IgD-negative memory B cell (primary cell): ENCODE data around the gene ZBTB7C. TPM values are rescaled to one million over a fixed set of nuclear protein-coding genes. Genes with fewer than 3 reads are reported as not detected.

Experiments used
- H3K27ac Mint-ChIP-seq, 3 donors: one replicate each; pipeline ENCODE4 v1.8.0; 2020 to 2022; ENCODE audit warnings: mild to moderate bottlenecking in 3 of 3, mixed read lengths in 3 of 3, moderate library complexity in 1 of 3
- H3K27me3 Mint-ChIP-seq: one replicate; pipeline ENCODE4 v1.8.0; 2021; ENCODE audit warnings: mixed read lengths
- H3K36me3 Mint-ChIP-seq: one replicate; pipeline ENCODE4 v1.8.0; 2020; ENCODE audit warnings: mild to moderate bottlenecking, mixed read lengths
- H3K4me1 Mint-ChIP-seq, 3 donors: one replicate each; pipeline ENCODE4 v1.8.0; 2020 to 2022; ENCODE audit warnings: mixed read lengths in 3 of 3, mild to moderate bottlenecking in 1 of 3
- H3K4me3 Mint-ChIP-seq, 4 donors: one replicate each; pipeline ENCODE4 v1.8.0; 2020 to 2022; ENCODE audit warnings: mild to moderate bottlenecking in 4 of 4, mixed read lengths in 4 of 4, moderate library complexity in 3 of 4
- H3K9me3 Mint-ChIP-seq, 3 donors: one replicate each; pipeline ENCODE4 v1.8.0; 2020 to 2021; ENCODE audit warnings: mixed read lengths in 3 of 3, mild to moderate bottlenecking in 1 of 3
- polyA plus RNA-seq: library from polyadenylated mRNA; unstranded; fragments of 300-500 nt; fragmentation: Illumina TruSeq; gene quantifications from one replicate; pipeline ENCODE4 v1.2.3, GENCODE V29; 2021

ZBTB7C gene
- polyA plus RNA-seq, 1 donor from 2014 or later: not detected

DNA sequence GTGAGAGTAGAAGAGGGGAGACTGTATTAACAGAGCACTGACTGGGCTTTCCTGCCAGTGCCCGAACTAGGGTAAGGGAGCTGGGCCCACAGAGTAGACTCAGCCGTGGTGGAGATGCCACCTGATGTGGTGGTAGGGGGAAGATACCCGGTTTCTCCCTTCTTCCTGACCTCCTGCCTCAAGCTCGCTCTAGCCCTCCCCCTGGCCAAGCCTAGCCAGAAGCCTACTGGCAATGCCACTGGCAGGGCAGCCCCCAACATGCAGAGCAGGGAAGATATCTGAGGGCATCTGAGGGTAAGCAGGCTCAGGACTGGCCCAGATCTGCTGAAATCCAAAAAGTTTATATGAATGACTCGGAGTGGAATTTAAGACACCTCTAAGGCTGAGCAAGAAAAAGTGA, 316.1 kb downstream of the ZBTB7C start:
- Mint-ChIP-seq H3K36me3 (peaks cover 2% of the 10 kb centered on the region), H3K9me3 (peaks cover 0 to 4% (median 0%) of the 10 kb centered on the region in 3 donors), H3K27ac (no peak overlapping the region), H3K4me3 (no peak overlapping the region), H3K27me3 (peaks cover 5% of the 10 kb centered on the region), H3K4me1 (no peaks in the 10 kb centered on the region)

- Mint-ChIP-seq H3K4me3 (no peak overlapping the region), H3K27me3 (peaks cover 5% of the 10 kb centered on the region), H3K36me3 (peaks cover 2% of the 10 kb centered on the region), H3K9me3 (peaks cover 0 to 3% (median 0%) of the 10 kb centered on the region in 3 donors), H3K27ac (no peak overlapping the region), H3K4me1 (no peaks in the 10 kb centered on the region)
Measured at GRCh38 chr18:48091869-48092497, 317.2 kb downstream of the ZBTB7C start.

DNA sequence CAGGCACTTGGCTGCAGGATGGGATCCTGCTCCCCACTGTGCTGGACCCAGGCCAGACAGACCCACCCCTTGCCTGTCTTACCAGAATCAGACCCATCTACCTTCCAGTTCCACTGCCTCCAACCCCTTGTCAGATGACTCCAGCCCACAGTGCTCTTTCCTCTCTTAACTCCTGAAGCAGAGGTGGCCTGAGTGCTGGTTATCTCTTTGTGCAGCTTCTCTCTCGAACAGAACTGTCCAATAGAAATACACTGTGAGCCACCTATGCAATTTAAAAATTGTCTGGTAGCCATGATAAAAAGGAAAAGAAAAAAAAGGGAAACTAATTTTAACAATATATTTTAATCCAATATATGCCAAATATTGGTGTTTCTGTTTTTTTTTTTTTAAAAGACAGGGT, 318.5 kb downstream of the ZBTB7C start:
- H3K36me3 Mint-ChIP-seq: peaks cover 2% of the 10 kb centered on the region

GRCh38 chr18:48090021-48090420, 319.2 kb downstream of the ZBTB7C start:
- peaks cover 4% of the 10 kb centered on the region for H3K27me3 Mint-ChIP-seq
- H3K4me1 Mint-ChIP-seq: peaks cover 0 to 1% (median 0%) of the 10 kb centered on the region in 3 donors
- H3K27ac Mint-ChIP-seq: no peak overlapping the region
- H3K4me3 Mint-ChIP-seq: no peak overlapping the region
- H3K36me3 Mint-ChIP-seq: peaks cover 2% of the 10 kb centered on the region
- peaks cover 0 to 3% (median 0%) of the 10 kb centered on the region in 3 donors for H3K9me3 Mint-ChIP-seq

More for the DNA sequence above, 318.5 kb downstream of the ZBTB7C start:
- Mint-ChIP-seq H3K27ac (no peak overlapping the region), H3K4me3 (no peak overlapping the region), H3K4me1 (peaks cover 0 to 1% (median 0%) of the 10 kb centered on the region in 3 donors), H3K27me3 (peaks cover 5% of the 10 kb centered on the region), H3K9me3 (peaks cover 0 to 3% (median 0%) of the 10 kb centered on the region in 3 donors)

DNA sequence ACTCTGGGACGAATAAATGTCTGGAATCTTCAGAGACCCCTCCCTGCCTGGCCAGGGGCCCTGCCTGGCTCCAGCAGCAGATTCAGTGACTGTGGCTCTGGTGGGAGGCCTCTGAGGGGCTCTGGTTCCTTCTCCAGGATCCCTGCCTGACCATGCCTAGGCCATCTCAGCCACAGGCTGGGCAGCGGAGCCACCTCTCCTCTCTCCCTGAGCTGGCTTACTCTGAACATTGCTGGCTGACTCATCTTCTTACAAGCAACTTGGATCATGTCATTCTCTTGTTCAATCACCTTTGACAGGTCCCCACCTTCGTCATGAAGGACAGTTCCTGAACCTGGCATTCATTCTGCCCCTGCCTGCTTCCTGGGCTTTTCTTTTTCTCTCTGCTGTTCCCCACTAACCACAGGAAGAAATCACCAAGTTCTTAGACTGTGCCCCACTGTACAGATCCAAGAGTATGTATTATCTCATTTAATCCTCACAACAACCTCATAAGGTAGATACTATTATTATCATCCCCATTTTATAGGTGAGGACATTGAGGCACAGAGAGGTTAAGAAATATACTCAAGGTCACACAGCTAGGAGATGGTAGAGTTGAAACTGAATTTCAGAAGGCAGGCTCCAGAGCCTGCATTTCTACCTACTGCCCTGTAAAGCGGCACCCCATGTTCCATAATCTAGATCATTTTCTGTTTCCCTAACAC, 323.2 kb downstream of the ZBTB7C start:
- Mint-ChIP-seq H3K36me3 (peaks cover 2% of the 10 kb centered on the region), H3K9me3 (peaks cover 0 to 3% (median 0%) of the 10 kb centered on the region in 3 donors), H3K4me1 (peaks cover 0 to 1% (median 0%) of the 10 kb centered on the region in 3 donors), H3K27ac (no peak overlapping the region), H3K27me3 (peaks cover 3% of the 10 kb centered on the region), H3K4me3 (no peak overlapping the region)

GRCh38 chr18:48084858-48085257, 324.3 kb downstream of the ZBTB7C start:
- Mint-ChIP-seq H3K4me1 (peaks cover 0 to 1% (median 0%) of the 10 kb centered on the region in 3 donors), H3K27ac (no peak overlapping the region), H3K27me3 (peaks cover 3% of the 10 kb centered on the region), H3K36me3 (peaks cover 2% of the 10 kb centered on the region), H3K9me3 (peaks cover 0 to 3% (median 0%) of the 10 kb centered on the region in 3 donors), H3K4me3 (no peak overlapping the region)

DNA sequence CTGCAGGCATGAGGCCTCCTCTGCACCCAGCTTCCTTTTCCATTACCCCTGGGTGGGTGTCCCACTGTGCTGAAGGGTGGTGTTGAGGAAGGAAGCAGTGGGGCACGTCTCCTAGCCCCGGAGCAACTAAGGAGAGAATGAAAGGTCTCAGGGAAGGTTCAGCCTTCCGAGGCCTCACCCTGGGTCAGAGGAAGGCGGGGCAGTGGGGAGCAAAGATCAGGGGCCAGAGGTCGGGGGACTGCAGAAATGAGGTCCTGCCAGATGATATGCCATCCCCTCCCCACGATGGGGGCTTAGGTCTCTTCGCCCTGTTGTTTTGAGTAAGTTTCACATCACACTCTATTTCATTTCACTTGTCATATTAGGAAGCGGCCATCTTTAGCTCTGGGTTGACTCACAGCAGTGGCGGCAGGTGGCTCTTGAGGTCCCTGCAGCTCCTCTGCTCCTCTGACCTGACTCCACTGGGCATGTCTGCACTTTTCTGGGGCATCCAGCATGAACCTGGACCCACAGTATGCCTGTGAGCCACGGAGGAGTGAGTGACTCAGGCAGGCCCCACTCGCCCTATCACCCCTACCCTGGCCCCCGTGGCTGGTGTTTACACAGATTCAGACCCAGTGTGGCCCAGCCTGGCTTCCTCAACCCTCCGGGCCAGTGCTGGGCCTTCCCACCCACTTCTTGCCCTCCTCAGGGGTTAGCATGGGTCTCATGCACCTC, 325.0 kb downstream of the ZBTB7C start:
- H3K4me3 Mint-ChIP-seq: no peak overlapping the region
- no peak overlapping the region for H3K27ac Mint-ChIP-seq
- peaks cover 0 to 1% (median 0%) of the 10 kb centered on the region in 3 donors for H3K4me1 Mint-ChIP-seq
- H3K27me3 Mint-ChIP-seq: peaks cover 3% of the 10 kb centered on the region
- peaks cover 2% of the 10 kb centered on the region for H3K36me3 Mint-ChIP-seq
- H3K9me3 Mint-ChIP-seq: peaks cover 0 to 3% (median 0%) of the 10 kb centered on the region in 3 donors

GRCh38 chr18:48080546-48080945, 328.6 kb downstream of the ZBTB7C start:
- H3K27me3 Mint-ChIP-seq: peaks cover 7% of the 10 kb centered on the region
- H3K4me1 Mint-ChIP-seq: no peaks in the 10 kb centered on the region
- peaks cover 5% of the 10 kb centered on the region for H3K36me3 Mint-ChIP-seq
- H3K9me3 Mint-ChIP-seq: no peaks in the 10 kb centered on the region
- H3K4me3 Mint-ChIP-seq: peak overlapping the region in 1 of 4 donors; percentile 34
- no peak overlapping the region for H3K27ac Mint-ChIP-seq

DNA sequence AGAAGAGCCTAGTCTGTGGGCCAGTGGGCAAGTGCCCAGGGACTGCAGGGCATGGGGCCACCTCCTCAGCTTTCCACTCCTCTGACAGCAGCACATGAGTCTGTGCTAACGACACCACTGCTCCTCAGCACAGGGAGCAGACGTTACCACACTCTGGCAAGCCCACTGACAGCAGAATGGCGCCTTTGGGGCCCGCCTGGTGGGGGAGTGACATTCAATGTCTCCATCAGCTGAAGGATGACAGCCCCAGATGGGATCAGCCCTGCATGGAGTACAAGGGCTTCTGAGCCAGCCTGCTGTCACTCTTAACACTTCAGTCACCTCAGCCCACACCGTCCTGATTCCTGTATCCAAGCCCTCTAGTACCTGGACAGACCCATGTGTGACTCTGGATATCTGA, 329.3 kb downstream of the ZBTB7C start:
- Mint-ChIP-seq H3K9me3 (no peaks in the 10 kb centered on the region), H3K27me3 (peaks cover 6% of the 10 kb centered on the region), H3K4me3 (no peak overlapping the region), H3K36me3 (peaks cover 5% of the 10 kb centered on the region), H3K4me1 (no peaks in the 10 kb centered on the region), H3K27ac (no peak overlapping the region)

DNA sequence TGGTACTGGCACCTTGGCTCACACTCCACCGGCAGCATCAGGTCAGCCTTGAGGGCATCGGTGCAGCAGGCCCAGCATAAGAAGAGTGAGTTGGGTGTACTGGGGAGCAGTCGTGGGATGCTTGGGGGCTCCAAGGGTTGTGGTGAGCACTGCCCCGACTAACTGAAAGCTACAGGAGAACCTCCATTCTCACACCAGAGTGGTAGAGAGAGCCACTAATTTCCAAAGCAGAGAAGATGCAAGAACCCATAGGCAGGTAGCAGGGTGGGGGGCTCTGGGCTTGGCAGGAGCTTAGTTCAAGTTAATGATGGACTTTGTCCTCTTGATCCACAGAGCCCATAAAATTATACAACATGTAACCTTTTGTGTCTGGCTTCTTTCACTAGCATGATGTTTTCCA, 330.7 kb downstream of the ZBTB7C start:
- H3K36me3 Mint-ChIP-seq: peaks cover 5% of the 10 kb centered on the region
- peaks cover 4% of the 10 kb centered on the region for H3K27me3 Mint-ChIP-seq
- no peaks in the 10 kb centered on the region for H3K4me1 Mint-ChIP-seq
- no peak overlapping the region for H3K27ac Mint-ChIP-seq
- no peak overlapping the region for H3K4me3 Mint-ChIP-seq
- H3K9me3 Mint-ChIP-seq: peaks cover 0 to 1% (median 0%) of the 10 kb centered on the region in 3 donors

DNA sequence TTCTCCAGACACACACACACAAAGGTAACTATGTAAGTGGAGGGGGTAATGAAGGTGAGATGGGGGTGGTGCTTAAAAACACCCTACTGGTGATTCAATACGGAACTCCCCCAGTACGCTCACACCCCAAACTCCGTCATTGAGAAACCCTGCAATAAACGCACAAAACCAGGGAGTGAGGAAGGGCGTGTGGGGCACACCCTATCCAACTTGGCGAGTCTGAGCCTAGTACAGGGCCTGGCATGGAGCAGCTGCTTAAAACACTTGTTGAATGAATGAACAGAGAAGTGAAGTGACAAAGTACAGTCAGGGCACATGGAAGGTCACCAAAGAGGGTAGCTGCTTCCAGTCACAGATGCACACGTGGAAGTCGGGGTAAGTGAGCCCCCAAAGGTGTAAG, 331.9 kb downstream of the ZBTB7C start:
- Mint-ChIP-seq H3K9me3 (peaks cover 0 to 1% (median 0%) of the 10 kb centered on the region in 3 donors), H3K4me1 (no peaks in the 10 kb centered on the region)

GRCh38 chr18:48076461-48076860, 332.7 kb downstream of the ZBTB7C start:
- Mint-ChIP-seq H3K9me3 (peaks cover 0 to 1% (median 0%) of the 10 kb centered on the region in 3 donors), H3K27me3 (peaks cover 7% of the 10 kb centered on the region), H3K36me3 (peaks cover 5% of the 10 kb centered on the region), H3K4me3 (no peak overlapping the region), H3K27ac (peak overlapping the region in 1 of 3 donors; percentile 35), H3K4me1 (no peaks in the 10 kb centered on the region)

More for the DNA sequence above, 331.9 kb downstream of the ZBTB7C start:
- H3K4me3 Mint-ChIP-seq: no peak overlapping the region
- H3K27me3 Mint-ChIP-seq: peaks cover 6% of the 10 kb centered on the region
- no peak overlapping the region for H3K27ac Mint-ChIP-seq
- H3K36me3 Mint-ChIP-seq: peaks cover 5% of the 10 kb centered on the region

GRCh38 chr18:48075707-48076093, 333.5 kb downstream of the ZBTB7C start:
- H3K9me3 Mint-ChIP-seq: peaks cover 0 to 1% (median 0%) of the 10 kb centered on the region in 3 donors
- H3K27me3 Mint-ChIP-seq: peaks cover 7% of the 10 kb centered on the region

DNA sequence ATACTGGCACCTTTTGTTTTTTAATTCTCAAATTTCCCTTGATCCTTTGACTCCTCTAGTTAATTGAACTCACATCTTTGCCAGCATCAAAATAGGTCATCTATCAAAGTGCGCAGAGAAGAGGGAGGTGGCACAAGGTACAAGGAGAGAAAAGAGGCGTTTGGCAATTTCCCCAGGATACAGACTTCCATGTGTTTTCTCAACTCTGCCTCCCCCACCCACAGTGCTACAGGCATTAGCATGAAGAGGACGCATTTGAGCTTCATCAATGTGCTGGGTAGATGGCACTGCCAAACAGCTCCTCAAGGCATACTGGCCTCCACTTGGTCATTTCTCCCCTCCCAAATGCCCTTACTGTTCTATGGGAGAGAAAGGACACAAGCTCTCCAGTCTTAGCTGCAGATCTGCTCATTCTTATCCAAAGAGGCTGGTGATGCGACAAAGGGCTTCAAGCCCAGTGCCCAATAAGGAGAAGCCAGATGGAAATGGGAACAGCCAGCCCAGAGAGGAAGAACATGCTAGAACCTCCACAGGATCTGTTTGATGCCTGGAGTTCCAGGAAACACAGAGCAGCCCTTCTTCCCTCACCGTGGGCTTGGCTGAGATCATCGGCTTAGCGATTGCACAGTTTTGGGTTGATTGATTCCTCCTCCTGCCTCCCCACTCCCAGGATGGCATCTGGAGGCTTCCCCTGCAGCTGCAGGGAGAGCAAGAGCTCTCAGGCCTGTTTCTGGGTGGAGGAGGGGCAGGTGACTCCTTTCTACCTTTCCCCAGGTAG, 334.1 kb downstream of the ZBTB7C start:
- peaks cover 3% of the 10 kb centered on the region for H3K36me3 Mint-ChIP-seq

More at GRCh38 chr18:48075707-48076093, 333.5 kb downstream of the ZBTB7C start:
- Mint-ChIP-seq H3K4me3 (no peak overlapping the region), H3K36me3 (peaks cover 3% of the 10 kb centered on the region), H3K4me1 (no peaks in the 10 kb centered on the region), H3K27ac (no peak overlapping the region)

More for the DNA sequence above, 334.1 kb downstream of the ZBTB7C start:
- Mint-ChIP-seq H3K27me3 (peaks cover 7% of the 10 kb centered on the region), H3K4me3 (no peak overlapping the region), H3K9me3 (peaks cover 0 to 1% (median 0%) of the 10 kb centered on the region in 3 donors), H3K4me1 (no peaks in the 10 kb centered on the region), H3K27ac (no peak overlapping the region)
